ENCODE data around the gene OR6J1. TPM values are rescaled to one million over a fixed set of nuclear protein-coding genes. Genes with fewer than 3 reads are reported as not detected.
A peak's percentile ranks its signal among the peaks of the same experiment; 100 is the strongest.

OR6J1 gene
- total and polyA plus RNA-seq, 11 donors = 0.06 TPM; not detected in 10

DNA sequence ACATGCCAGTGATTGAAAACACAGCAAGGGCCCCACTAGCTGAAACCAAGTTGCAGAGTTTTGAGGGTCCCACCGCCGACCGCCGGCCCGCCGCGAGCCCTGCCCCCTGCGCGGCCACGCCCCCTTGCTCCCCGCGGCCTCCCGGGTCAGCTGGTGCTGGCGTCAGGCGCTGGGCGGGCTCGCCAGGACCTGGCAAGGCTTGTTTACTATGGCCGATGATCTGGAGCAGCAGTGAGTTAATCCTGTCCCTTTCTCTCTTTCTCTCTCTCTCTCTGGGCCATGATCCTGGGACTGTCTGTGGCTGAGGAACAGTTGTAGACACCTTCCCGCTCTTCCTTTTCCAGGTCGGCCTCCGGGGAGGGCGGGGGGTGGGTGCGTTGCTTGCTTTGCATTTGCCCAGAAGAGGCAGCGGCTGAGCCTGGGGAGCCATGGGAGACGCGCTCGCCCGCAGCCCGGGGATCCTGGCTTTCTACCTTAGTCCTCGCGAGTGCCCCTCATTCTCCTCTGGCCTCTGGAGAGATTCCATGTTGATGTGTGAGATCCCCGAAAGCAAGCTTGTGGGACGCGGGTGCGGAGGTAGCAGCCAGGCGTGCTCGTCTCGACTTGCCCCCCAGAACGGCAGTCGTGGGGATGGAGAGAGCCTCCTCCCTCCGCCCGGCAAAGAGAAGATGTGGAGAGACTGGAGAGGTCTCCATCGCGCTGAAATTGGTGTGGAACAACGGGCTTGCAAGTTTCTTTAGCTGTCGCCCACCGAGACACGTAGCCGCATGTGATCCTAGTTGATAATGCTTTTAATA lies 45.9 kb downstream of the OR6J1 start, which contains the start of gene ABHD4:
TSS of gene ABHD4 (plus strand) at position 202 of the 797 bp plus-strand sequence. CDS start at position 209, 7 bp downstream.
- H3K36me3 ChIP-seq = peaks cover 0 to 21% (median 19%) of the 10 kb centered on the region in 9 donors
- peak within 1 kb of the TSS in 11 of 12 donors; percentile 59 to 91 (median 83) for H3K27ac ChIP-seq
- H3K4me3 ChIP-seq = peak within 1 kb of the TSS; percentile 43 to 91 (median 82)
- TF ChIP-seq POLR2A (IDR thresholded peaks at IDR 0.05) = peak in 1 of 2 donors; percentile 78
- TF ChIP-seq, protein P1, sequence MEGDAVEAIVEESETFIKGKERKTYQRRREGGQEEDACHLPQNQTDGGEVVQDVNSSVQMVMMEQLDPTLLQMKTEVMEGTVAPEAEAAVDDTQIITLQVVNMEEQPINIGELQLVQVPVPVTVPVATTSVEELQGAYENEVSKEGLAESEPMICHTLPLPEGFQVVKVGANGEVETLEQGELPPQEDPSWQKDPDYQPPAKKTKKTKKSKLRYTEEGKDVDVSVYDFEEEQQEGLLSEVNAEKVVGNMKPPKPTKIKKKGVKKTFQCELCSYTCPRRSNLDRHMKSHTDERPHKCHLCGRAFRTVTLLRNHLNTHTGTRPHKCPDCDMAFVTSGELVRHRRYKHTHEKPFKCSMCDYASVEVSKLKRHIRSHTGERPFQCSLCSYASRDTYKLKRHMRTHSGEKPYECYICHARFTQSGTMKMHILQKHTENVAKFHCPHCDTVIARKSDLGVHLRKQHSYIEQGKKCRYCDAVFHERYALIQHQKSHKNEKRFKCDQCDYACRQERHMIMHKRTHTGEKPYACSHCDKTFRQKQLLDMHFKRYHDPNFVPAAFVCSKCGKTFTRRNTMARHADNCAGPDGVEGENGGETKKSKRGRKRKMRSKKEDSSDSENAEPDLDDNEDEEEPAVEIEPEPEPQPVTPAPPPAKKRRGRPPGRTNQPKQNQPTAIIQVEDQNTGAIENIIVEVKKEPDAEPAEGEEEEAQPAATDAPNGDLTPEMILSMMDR (IDR thresholded peaks at IDR 0.05) = no peak
- ATAC-seq (peak; percentile 93 to 99 (median 98)), DNase-seq (peak; percentile 84 to 91 (median 86))
- H3K9me3 ChIP-seq = no peaks in the 10 kb centered on the region
- peaks cover 3 to 27% (median 17%) of the 10 kb centered on the region in 12 donors for H3K4me1 ChIP-seq
- WGBS, 4 donors = 0 to 2% (median 1%) methylated on average over 25 to 49 of the region's 49 CpGs
- H3K27me3 ChIP-seq = peaks cover 0 to 5% (median 0%) of the 10 kb centered on the region in 9 donors
- intact Hi-C loops (cut with DNase I) = loop anchor here in 2 of 10 donors (10.0 kb wide), 2 partner anchors 117 to 167 kb away; partner anchors contain the start of gene OXA1L (in 1 of the 2)

DNA sequence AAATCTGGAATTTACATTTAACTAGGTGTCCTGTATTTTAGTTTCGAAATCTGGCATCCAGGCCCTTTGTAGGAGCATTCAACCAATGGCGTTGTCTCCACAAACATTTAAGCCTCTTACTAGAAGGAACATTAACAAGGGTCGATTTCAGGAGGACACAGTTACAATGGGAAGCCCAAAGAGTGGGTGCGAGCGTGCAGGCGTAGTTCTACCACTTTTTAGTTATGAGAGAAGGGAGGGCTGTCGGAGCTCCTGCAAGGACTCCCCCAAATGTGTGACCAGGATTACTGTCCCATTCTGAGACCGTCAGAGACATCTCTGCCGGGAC lies 46.4 kb downstream of the OR6J1 start:
- DNase-seq (no peak), ATAC-seq (no peak)
- 11 to 14% (median 13%) methylated on average over 8 to 9 of the region's 9 CpGs for WGBS, 4 donors
- H3K27me3 ChIP-seq = peaks cover 0 to 5% (median 0%) of the 10 kb centered on the region in 9 donors
- peaks cover 3 to 27% (median 17%) of the 10 kb centered on the region in 12 donors for H3K4me1 ChIP-seq
- peak overlapping the region; percentile 43 to 91 (median 82) for H3K4me3 ChIP-seq
- TF ChIP-seq, protein P1 (IDR thresholded peaks at IDR 0.05) = no peak
- no peak for TF ChIP-seq POLR2A (IDR thresholded peaks at IDR 0.05)
- intact Hi-C loops (cut with DNase I) = loop anchor here in 2 of 10 donors (10.0 kb wide), 2 partner anchors 117 to 167 kb away; partner anchors contain the start of gene OXA1L (in 1 of the 2)
- H3K27ac ChIP-seq = peak overlapping the region in 11 of 12 donors; percentile 59 to 91 (median 83)
- no peaks in the 10 kb centered on the region for H3K9me3 ChIP-seq
- H3K36me3 ChIP-seq = peaks cover 0 to 15% (median 14%) of the 10 kb centered on the region in 9 donors

DNA sequence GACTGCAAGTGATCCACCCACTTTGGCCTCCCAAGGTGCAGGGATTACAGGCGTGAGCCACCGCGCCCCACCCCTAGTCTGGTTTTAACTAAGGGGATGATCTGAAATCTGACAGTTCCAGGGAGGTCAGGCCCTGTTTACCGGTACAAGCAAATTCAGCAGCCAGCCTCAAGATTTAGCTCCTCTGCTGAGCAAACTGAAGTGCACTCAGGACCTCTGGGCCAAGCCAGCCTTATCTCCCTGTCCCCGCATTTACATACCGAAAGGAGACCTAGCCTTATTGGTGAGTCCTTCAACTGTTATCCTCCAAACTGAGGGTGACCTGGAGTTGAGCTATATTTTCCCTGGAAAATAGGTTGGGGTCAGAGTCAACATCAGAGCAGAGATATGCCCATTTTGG lies 46.9 kb downstream of the OR6J1 start:
- H3K4me3 ChIP-seq = peak overlapping the region in 7 of 12 donors; percentile 71 to 91 (median 85)

More for the DNA sequence above, 46.9 kb downstream of the OR6J1 start:
- Histone ChIP-seq H3K36me3 (peaks cover 0 to 11% (median 9%) of the 10 kb centered on the region in 9 donors), H3K27me3 (peaks cover 0 to 5% (median 0%) of the 10 kb centered on the region in 9 donors), H3K27ac (peak overlapping the region in 3 of 12 donors; percentile 59 to 89 (median 85)), H3K9me3 (no peaks in the 10 kb centered on the region), H3K4me1 (peaks cover 3 to 27% (median 17%) of the 10 kb centered on the region in 12 donors)
- TF ChIP-seq POLR2A (IDR thresholded peaks at IDR 0.05) = no peak
- TF ChIP-seq, protein P1 (IDR thresholded peaks at IDR 0.05) = no peak
- no peak for DNase-seq
- no peak for ATAC-seq
- WGBS, 4 donors = 84 to 92% (median 89%) methylated on average over 6 of the region's 6 CpGs
- intact Hi-C loops (cut with DNase I) = loop anchor here in 2 of 10 donors (10.0 kb wide), 2 partner anchors 118 to 168 kb away; partner anchors contain the start of gene OXA1L (in 1 of the 2)
